Kidney tubule cell (primary cell): Measurements from ENCODE around the gene FOXO4.

Source experiments
- DNase-seq: peaks from one replicate; pipeline ENCODE4 v3.0.0-alpha.2; 2018; ENCODE audit warnings: low spot score

The FOXO4 gene

GRCh38 chrX:71140440-71140839 is 44.8 kb downstream of the FOXO4 start:
- no peak for DNase-seq

- no peak for DNase-seq
These were observed 47.9 kb downstream of the FOXO4 start for GRCh38 chrX:71143508-71143907.

- DNase-seq: no peak
These were observed 49.0 kb downstream of the FOXO4 start, which contains the start of gene NLGN3 for GRCh38 chrX:71144651-71145050. Gene NLGN3 (plus strand): TSS chrX:71144841. CDS start chrX:71147750, 2,909 bp downstream.

GRCh38 chrX:71147496-71148277 is 52.0 kb downstream of the FOXO4 start:
- DNase-seq: no peak

- no peak for DNase-seq
These were observed 52.6 kb downstream of the FOXO4 start for GRCh38 chrX:71148278-71148663.

GRCh38 chrX:71151366-71151765 is 55.7 kb downstream of the FOXO4 start:
- DNase-seq: no peak
